GM12878 (cell line): ENCODE results near the gene DNAJC6.

Experiments
- CTCF ChIP-seq, 3 experiments: IDR thresholded peaks in 2 of 3; conservative IDR thresholded peaks in 1 of 3; 2 replicates each; pipeline ENCODE4 v1.5.1; 2011; ENCODE audit warnings: low read depth in 3 of 3, low read length in 3 of 3, mild to moderate bottlenecking in 3 of 3, control low read depth in 2 of 3, moderate library complexity in 2 of 3, inconsistent platforms in 1 of 3, mixed read lengths in 1 of 3; ENCODE audit not compliant: control insufficient read depth in 2 of 3, insufficient read depth in 1 of 3; ENCODE audit errors: extremely low read depth in 1 of 3
- POLR2AphosphoS5 ChIP-seq: IDR thresholded peaks from 2 replicates; pipeline ENCODE4 v1.6.1; 2011; ENCODE audit warnings: mild to moderate bottlenecking, low read length, inconsistent platforms
- YBX1 ChIP-seq: fragments of 450-650 bp; IDR thresholded peaks from 2 replicates; pipeline ENCODE4 v1.6.1; 2016; ENCODE audit warnings: antibody characterized with exemption
- ZBED1 ChIP-seq: IDR thresholded peaks from 2 replicates; pipeline ENCODE4 v1.6.1; 2016; ENCODE audit warnings: borderline replicate concordance

- TF ChIP-seq CTCF (IDR thresholded peaks at IDR 0.05 in 2 of 3, conservative IDR thresholded peaks at IDR 0.05 in 1 of 3; ENCODE audit: control insufficient read depth in 2 of 3, extremely low read depth in 1 of 3, insufficient read depth in 1 of 3, low read depth in 3 of 3, low read length in 3 of 3): no peak
- TF ChIP-seq POLR2AphosphoS5: no peak
- no peak for TF ChIP-seq YBX1
- TF ChIP-seq ZBED1: no peak
These were observed 126.6 kb downstream of the DNAJC6 start for GRCh38 chr1:65435987-65436386.
